HT1080 (cell line): ENCODE measurements around the gene INSIG1. TPM values are rescaled to one million over a fixed set of nuclear protein-coding genes. Genes with fewer than 3 reads are reported as not detected.
A peak's percentile ranks its signal among the peaks of the same experiment; 100 is the strongest.

ENCODE experiments used
- DNase-seq: peaks from one replicate; pipeline ENCODE4 v3.0.0-alpha.2; 2015; ENCODE audit warnings: low read depth
- total RNA-seq: library from RNA; depleted of rRNA; stranded (reverse); fragments of >200 nt; shearing (Covaris generic); gene quantifications from 2 replicates; pipeline ENCODE4 v1.2.3, GENCODE V29; 2014

Gene INSIG1
- total RNA-seq, 1 experiment from 2014 or later, result 168 TPM

GRCh38 chr7:155300641-155301452 is 3.2 kb downstream of the INSIG1 start:
- DNase-seq, result no peak

GRCh38 chr7:155303039-155303593 is 5.4 kb downstream of the INSIG1 start:
- no peak for DNase-seq

- DNase-seq, result no peak
Observed at GRCh38 chr7:155303897-155304296, 6.2 kb downstream of the INSIG1 start.

GRCh38 chr7:155305231-155305904 is 7.7 kb downstream of the INSIG1 start:
- DNase-seq, result no peak

GRCh38 chr7:155306673-155307470 is 9.2 kb downstream of the INSIG1 start:
- DNase-seq, result no peak

GRCh38 chr7:155308330-155309020 is 10.8 kb downstream of the INSIG1 start:
- no peak for DNase-seq

- no peak for DNase-seq
Observed at GRCh38 chr7:155309021-155309338, 11.3 kb downstream of the INSIG1 start.

GRCh38 chr7:155310425-155311114 is 12.9 kb downstream of the INSIG1 start:
- DNase-seq, result no peak

GRCh38 chr7:155311826-155312537 is 14.3 kb downstream of the INSIG1 start:
- DNase-seq, result no peak

- no peak for DNase-seq
Observed at GRCh38 chr7:155312633-155313032, 15.0 kb downstream of the INSIG1 start.

GRCh38 chr7:155313096-155313495 is 15.4 kb downstream of the INSIG1 start:
- no peak for DNase-seq

- DNase-seq, result no peak
Observed at GRCh38 chr7:155315977-155316376, 18.3 kb downstream of the INSIG1 start.

- no peak for DNase-seq
Observed at GRCh38 chr7:155316427-155317113, 18.9 kb downstream of the INSIG1 start.

GRCh38 chr7:155317114-155317434 is 19.4 kb downstream of the INSIG1 start:
- no peak for DNase-seq

- DNase-seq, result no peak
Observed at GRCh38 chr7:155318245-155318644, 20.6 kb downstream of the INSIG1 start.

- DNase-seq, result peak; percentile 55
Observed at GRCh38 chr7:155322530-155322929, 24.9 kb downstream of the INSIG1 start.

GRCh38 chr7:155323001-155323638 is 25.4 kb downstream of the INSIG1 start:
- no peak for DNase-seq

- no peak for DNase-seq
Observed at GRCh38 chr7:155324012-155324917, 26.6 kb downstream of the INSIG1 start.
